ENCODE data around the gene STX2. TPM values are rescaled to one million over a fixed set of nuclear protein-coding genes. Genes with fewer than 3 reads are reported as not detected.
A peak's percentile ranks its signal among the peaks of the same experiment; 100 is the strongest.

The STX2 gene
- total RNA-seq, 1 experiment from 2014 or later = 48.7 TPM

DNA sequence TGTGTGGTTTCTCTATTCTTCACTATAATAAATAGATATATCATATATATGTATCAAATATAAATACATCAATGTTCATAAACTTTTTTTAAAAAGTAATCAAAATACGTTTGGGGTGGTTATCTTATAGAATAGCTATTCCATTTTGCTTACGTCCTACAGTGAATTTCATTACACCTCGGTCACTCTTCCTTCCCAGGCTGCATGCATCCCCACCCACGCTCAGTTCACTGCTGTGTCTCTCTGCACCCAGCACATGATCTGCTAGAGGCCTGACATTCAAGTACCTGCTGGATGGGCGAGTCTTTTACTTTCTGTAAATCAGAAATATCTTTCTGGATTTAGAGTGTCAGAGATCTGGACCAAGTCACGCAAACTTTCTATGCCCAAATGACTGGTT is 3.6 kb downstream of the STX2 start:
- DNase-seq (ENCODE audit: low spot score) = no peak
- in situ Hi-C loops (cut with HindIII; ENCODE audit: low sequenced_read_pairs) = no loop called here

DNA sequence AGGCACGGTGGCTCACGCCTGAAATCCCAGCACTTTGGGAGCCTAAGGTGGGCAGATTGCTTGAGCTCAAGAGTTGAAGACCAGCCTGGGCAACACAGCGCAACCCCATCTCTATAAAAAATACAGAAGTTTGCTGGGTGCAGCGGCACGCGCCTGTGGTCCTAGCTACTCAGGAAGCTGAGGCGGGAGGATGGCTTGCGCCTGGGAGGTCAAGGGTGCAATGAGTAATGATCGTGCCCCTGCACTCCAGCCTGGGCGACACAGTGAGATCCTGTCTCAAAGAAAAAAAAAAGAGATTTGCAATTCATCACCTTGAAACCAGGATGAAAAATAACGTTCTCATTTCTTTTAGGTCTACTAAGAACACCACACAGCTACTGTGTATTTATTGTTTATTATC is 4.0 kb downstream of the STX2 start:
- in situ Hi-C loops (cut with HindIII; ENCODE audit: low sequenced_read_pairs) = no loop called here
- no peak for DNase-seq (ENCODE audit: low spot score)

DNA sequence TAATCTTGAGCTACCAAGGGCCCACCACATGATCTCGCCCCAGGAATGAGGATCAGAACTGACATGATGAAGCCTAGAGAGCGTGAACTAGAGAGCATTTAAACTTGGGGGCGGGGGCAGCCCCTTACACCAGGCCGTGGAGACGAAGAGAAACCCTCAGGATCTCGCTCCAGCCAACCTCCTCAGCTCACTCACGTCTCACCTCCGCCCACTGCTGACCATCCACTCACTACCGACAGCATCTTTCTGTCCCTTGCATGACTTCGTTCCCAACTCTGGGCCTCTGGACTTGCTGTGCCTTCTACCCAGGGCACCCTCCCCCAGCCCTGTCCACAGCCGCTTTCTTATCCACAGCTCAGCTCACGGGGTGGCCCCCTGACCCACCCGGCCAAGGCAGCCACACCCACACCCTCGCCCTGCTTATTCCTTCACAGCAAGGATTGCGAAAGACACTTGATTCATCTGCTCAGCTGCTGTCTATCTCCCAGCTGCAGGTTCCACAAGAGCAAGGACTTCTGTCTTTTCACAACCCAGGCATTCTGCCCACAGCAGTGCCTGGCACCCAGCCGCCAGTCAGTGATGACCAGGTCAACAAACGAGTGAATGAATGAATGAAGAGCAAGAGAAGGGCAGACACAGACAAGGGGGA is 6.4 kb downstream of the STX2 start:
- no peak for DNase-seq (ENCODE audit: low spot score)
- in situ Hi-C loops (cut with HindIII; ENCODE audit: low sequenced_read_pairs) = no loop called here

DNA sequence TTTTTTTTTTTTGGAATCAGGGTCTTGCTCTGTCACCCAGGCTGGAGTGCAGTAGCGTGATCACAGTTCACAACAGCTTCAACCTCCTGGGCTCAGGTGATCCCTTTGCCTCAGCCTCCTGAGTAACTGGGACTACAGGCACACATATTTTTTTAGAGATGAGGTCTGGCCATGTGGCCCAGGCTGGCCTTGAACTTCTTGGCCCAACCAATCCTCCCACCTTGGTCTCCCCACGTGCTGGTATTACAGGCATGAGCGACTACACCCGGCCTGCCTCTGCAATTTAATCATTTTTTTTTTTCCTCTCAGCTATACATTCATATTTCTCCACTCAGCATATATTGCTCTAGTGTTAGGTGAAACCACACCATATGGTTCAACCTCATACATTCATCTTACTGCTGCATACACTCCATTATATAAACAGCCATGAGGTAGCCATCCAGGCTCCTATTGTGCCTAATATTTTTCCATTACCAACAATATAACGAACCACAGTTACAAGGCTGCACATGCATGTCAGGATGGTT is 7.1 kb downstream of the STX2 start:
- no peak for DNase-seq (ENCODE audit: low spot score)
- in situ Hi-C loops (cut with HindIII; ENCODE audit: low sequenced_read_pairs) = no loop called here

DNA sequence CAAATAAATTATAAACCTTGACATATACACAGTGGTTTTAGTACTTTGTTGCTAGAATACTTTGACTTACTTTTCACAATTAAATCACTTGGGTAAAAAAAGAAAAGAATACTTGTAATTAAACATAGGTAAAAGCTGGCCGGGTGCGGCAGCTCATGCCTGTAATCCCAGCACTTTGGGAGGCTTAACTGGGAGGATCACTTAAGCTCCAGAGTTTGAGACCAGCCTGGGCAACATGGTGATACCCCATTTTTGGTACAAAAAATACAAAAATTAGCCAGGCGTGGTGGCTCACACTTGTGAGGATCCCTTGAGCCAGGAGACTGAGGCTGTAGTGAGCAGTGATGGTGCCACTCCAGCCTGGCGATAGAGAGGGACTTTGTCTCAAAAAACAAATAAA is 7.8 kb downstream of the STX2 start:
- in situ Hi-C loops (cut with HindIII; ENCODE audit: low sequenced_read_pairs) = no loop called here
- no peak for DNase-seq (ENCODE audit: low spot score)

DNA sequence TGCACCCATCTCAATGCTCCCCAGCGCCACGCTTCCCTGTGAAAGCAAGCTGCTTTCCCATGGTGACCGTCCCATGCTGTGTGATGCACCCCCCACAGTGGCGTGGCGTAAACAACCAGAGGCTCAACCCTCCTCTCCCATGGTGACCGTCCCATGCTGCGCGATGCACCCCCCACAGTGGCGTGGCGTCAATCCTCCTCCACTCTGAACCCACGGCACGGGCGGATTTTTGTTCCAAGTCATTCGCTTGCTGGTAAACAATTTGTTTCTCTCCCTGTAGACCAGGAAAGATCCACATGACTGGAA is 8.9 kb downstream of the STX2 start:
- in situ Hi-C loops (cut with HindIII; ENCODE audit: low sequenced_read_pairs) = no loop called here
- no peak for DNase-seq (ENCODE audit: low spot score)

DNA sequence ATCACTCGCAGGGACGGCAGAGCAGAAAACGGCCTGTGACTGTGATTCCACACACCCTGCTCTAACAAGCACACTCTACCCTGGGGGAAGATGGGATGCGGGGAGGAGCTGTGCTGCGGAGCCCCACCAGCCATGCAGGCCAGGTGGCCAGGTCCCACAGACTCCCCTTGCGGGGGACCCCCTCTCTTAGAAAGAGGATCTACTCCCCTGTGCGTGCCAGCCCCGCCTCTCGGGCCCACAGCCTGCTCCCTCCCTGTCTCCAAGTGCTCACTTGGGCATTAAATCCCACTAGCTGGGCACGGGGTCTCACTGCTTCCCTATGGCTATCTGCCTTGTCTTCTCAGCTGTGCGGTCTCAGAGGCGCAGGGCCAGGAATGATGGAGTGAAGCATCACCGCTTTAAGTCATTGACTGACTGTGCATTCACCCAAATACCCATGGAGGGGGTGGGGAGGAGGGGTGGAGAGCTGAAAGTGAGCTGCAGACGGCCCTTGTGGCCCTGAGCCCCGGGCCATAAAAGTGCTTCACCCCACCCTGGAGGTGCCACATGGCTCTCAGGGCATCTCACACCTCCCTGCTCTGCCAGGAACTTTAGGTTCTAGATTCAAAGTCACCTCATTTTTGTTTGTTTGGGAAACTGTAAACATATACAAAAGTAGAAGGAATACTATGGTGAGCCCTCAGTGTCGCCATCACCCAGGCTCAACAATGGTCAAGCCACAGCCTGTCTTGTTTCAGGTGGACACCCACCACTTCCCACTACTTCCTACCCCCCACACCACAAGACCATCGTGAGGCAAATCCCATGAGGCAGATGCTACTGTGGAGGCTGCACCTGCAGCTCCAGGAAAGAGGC is 9.4 kb downstream of the STX2 start:
- in situ Hi-C loops (cut with HindIII; ENCODE audit: low sequenced_read_pairs) = no loop called here
- DNase-seq (ENCODE audit: low spot score) = no peak

DNA sequence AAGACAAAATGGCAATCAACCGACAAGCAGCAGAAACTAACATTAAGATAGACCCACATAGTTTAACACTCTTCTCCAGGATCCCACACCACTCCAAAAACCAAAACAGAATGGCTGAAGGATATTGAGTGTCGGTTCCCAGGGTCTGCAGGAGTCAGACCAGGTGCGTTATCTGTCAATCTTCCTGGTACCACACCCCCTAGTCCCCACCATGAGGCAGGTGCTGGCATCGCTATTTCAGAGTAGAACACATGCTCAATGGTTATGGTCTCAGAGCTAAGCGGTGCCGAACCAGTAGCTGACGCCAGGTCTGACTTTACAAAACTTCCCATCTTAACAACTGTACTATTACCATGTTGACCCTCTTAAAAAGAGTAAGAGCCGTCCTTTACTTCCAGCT is 10.2 kb downstream of the STX2 start:
- in situ Hi-C loops (cut with HindIII; ENCODE audit: low sequenced_read_pairs) = no loop called here
- DNase-seq (ENCODE audit: low spot score) = no peak

DNA sequence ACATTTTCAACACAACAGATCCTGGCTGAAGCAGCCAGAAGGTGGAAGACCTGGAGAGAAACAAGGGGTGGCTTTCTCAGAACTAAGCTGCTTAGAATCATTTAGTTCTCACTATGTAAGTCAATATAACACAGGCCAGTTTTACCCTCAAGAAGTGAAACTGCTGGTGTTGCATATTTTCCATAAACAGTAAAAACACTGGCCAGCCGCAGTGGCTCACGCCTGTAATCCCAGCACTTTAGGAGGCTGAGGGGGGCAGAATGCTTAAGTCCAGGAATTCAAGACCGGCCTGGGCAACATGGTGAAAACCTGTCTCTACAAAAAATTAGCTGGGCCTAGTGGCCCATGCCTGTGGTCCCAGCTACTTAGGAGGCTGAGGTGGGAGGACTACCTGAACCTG is 11.6 kb downstream of the STX2 start:
- in situ Hi-C loops (cut with HindIII; ENCODE audit: low sequenced_read_pairs) = no loop called here
- no peak for DNase-seq (ENCODE audit: low spot score)

DNA sequence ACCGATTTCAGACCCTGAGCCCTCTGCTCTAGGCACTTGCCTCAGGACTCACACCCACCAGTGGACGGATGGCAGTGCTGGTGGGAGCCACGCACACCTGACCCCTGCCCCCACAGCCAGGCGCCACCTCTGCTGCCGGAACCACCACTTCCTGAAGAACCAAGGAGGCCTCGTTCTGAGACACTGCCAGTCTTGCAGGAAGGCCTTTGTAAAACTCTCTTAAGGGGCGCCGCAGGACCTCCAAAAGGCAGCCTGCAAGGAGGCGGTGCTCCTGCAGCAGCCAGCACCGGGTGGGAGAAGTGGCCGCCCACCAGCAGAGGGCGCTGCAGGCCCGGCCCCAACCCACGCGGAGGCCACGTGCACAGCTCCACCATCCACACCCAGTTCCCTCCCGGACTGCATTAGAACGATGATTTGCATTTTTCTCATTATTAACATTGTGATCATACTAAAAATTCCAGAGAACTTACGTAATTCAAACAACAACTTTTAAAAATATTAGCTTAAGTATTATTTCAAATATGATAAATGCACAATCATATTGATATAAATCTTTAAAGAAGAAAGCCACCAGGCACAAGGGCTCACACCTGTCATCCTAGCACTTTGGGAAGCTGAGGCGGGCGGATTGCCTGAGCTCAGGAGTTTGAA is 12.8 kb downstream of the STX2 start:
- no peak for DNase-seq (ENCODE audit: low spot score)
- in situ Hi-C loops (cut with HindIII; ENCODE audit: low sequenced_read_pairs) = no loop called here

DNA sequence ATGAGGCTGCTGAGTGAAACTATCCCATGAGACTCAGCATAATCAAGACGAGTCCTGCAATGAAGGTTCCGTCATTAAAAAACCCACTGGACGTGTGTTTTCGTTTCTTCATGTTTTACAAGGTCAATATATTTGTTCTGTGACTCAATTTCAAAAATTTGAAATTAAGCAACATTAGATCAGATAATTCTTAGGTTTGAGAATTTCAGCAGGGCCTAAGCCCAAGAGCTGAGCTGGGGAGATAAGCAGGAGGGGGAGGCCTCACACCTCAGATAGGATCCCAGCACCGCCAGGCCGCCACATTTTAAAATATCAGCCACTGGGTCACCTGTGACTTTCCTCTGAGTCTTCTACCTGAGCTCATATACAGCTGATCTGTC is 13.3 kb downstream of the STX2 start:
- no peak for DNase-seq (ENCODE audit: low spot score)
- in situ Hi-C loops (cut with HindIII; ENCODE audit: low sequenced_read_pairs) = no loop called here

DNA sequence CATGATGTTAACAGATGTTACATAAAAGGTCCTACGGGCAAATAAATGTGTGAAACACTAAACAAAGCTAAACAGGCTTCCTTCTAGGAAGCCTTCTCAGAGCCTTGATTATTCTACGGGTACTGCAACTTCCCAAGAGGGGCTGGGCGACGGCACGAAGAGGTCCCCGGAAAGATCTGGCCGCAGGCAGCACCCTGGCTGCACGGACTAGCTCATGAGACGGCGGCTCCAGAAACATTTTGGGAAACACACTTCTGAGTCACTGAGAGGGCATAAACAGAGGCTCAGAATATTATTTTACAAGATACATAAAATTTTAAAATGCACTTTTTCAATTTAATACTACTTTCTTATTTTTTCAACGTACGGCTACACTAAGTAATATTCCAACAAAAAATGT is 19.4 kb downstream of the STX2 start:
- no peak for DNase-seq (ENCODE audit: low spot score)
- in situ Hi-C loops (cut with HindIII; ENCODE audit: low sequenced_read_pairs) = no loop called here

DNA sequence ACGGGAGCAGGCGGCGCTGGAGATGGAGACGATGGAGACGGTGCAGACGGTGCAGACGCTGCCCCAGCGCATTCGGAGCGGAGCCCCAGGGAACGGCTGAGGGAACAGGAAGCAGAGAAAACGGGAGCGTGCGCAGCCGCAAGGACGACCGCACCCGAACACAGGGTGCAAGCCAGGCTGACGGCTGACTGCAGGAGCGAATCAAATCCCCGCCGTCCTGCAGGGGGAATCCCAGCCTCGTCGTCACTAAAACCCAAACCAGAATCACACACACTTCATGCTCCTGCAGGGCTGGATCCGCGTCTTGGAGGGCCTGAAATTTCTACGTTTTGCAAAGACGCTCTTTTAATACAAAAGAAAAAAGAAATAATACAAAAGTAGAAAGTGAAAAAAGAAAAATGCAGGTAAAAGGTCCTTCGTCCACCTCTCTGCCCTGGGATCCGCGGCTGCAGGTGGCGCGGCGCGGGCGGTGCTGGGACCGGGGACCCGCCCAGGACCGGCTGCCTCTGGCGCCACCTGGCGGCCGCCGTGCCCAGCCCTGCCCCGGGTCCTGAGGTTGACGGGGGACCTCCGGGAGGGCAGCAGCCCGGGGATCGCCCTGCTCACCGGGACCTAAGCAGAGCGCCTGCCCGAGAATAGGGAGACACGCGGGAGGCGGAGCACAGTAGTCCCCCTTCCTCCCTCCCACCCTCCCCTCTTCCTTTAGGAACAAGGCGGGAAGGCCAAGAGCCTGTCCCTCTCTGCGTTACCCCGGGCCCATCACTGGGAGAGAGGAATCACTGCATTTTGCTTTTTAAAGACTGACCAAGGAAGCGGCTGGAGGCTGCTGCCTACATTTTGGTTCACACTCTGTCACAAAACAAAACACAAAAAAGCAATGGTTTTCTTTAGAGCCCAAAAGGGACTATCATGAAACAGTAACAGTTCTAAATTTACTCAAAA is 20.1 kb downstream of the STX2 start:
- in situ Hi-C loops (cut with HindIII; ENCODE audit: low sequenced_read_pairs) = no loop called here
- peak; percentile 74 for DNase-seq (ENCODE audit: low spot score)

DNA sequence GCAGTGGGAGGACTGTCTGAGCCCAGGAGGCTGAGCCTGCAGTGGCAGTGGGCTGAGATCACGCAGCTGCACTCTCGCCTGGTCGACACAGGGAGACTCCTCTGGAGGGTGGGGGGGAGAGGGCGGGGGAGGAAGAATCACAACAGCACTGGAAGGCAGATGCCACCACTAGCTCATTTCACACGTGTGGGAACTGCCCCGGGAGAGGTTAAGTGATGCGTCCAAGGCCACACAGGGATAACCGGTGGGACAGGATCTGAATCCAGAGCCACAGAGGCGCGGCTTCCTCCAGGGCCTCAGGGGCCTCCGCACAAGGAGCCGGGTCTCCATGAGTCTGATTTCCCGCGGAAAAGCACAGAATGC is 20.8 kb downstream of the STX2 start:
- DNase-seq (ENCODE audit: low spot score) = no peak
- in situ Hi-C loops (cut with HindIII; ENCODE audit: low sequenced_read_pairs) = no loop called here

DNA sequence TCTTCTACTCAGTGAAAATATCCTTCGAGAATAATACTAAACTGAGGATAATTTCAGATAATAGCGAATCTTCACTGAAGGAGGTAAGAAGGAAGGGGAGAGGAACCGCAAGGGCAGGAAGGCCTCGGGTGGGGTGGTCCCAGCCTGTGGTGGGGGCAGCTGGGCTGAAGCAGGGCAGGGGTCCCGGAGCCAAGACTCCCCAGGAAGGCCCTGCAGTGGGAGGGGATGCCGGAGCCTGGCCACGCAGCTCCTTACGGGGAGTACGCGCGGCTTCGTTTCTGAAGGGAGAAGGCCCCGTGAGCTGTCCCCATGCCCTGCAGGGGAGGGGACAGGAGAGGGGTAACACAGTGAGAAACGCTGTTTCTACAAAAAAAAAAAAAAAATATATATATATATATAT is 21.2 kb downstream of the STX2 start:
- DNase-seq (ENCODE audit: low spot score) = no peak
- in situ Hi-C loops (cut with HindIII; ENCODE audit: low sequenced_read_pairs) = no loop called here

DNA sequence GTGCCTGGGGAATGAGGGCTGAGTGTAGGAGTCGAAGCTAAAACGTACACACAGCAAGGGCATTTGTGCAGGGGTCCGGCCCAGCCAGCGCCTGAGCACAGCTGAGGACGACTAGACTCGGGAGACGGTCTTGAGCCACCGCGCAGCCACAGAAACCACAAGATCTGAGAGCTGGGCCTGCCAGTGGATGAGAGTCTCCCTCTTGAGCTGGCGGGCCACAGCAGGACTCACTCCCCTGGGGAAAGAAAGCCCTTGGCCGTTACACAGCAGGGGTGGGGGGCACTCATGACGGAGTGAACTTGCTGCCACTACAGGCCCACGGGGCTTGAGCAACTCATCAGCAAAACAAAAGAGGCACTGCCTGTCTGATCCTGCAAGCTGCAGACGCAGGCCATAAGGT is 23.0 kb downstream of the STX2 start:
- DNase-seq (ENCODE audit: low spot score) = no peak
- in situ Hi-C loops (cut with HindIII; ENCODE audit: low sequenced_read_pairs) = no loop called here

DNA sequence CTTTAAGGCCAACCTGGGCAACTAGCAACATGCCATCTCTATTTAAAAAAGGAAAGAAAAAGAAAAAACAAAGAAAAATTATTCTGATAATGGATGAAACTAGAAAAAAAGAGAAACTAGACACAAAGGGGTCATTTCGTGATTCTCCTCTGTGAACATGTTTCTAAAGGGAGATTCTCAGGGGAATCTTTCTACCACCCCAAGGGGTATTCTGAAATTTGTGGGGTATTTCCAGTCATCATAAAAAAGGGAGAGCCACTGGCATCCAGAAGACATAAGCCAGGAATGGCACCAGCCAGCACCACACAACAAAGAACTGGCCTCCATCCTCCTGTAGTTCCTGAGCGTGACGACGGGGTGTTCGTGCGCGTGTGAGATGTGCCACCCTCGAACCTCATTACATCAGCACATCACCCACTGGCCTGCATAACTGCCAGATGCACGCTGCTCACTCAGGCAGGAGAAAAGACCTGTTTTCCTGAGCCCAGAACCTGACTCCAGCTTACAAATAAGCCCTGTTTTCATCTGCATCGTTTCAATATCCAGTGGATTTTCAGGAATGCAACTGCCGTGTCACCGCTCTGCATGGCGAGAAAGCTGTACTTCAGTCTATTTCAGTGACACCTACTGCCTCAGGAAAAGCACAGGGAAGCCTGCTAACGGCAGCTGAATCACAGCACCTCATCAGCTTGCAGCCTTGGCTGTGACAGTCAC is 23.9 kb downstream of the STX2 start:
- no peak for DNase-seq (ENCODE audit: low spot score)
- in situ Hi-C loops (cut with HindIII; ENCODE audit: low sequenced_read_pairs) = no loop called here

DNA sequence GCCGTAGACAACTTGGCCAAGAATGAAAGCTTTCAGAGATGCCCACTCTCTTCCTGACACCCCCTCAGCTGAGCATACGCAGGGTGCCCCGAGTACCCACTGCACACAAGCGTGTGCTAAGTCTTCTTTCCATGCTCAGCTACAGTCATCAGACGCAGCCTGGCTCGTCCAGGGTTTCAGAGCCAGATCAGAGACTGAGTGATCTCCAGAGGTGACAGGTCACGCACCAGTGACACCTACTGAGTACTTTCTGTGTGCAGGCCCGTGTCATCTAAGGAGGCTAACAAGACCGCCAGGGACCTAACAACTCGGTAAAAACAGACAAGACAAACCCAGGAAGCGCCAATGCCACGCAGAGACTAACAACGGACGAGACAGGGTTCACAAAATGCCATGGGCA is 25.1 kb downstream of the STX2 start:
- no peak for DNase-seq (ENCODE audit: low spot score)
- in situ Hi-C loops (cut with HindIII; ENCODE audit: low sequenced_read_pairs) = no loop called here

DNA sequence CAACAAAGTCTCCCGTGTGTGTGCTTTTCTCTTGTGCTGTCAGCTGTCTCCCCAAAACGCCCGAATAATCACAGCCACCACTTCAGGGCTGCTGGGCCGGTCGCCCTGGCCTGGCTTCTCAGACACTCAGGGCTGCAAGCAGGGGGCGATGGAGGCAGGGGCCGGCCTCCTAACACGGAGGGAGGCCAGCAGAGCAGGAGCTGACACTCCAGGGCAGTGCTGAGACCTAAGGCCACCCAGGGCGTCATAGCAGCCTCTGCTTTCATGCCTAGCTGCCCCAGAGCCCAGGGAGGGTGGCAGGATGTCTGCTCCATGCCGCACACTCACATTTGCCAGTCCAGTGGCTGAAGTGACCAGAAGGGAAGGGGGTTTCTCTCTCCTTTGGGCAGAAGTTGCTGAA is 25.6 kb downstream of the STX2 start:
- in situ Hi-C loops (cut with HindIII; ENCODE audit: low sequenced_read_pairs) = no loop called here
- no peak for DNase-seq (ENCODE audit: low spot score)

Measured in G401 (cell line).